ENCODE data around the gene YY1AP1. TPM values are rescaled to one million over a fixed set of nuclear protein-coding genes. Genes with fewer than 3 reads are reported as not detected.
A peak's percentile ranks its signal among the peaks of the same experiment; 100 is the strongest.
"Not testable (repeated sequence)": the region's sequence is repeated elsewhere in the genome, so short reads cannot be mapped to it uniquely, and the experiment has no call there.

Gene YY1AP1
- total RNA-seq, 5 donors from 2014 or later (not counting 1 experiment from before 2014, with no cell fraction given): 75.8 to 88.3 (median 85.0) TPM

DNA sequence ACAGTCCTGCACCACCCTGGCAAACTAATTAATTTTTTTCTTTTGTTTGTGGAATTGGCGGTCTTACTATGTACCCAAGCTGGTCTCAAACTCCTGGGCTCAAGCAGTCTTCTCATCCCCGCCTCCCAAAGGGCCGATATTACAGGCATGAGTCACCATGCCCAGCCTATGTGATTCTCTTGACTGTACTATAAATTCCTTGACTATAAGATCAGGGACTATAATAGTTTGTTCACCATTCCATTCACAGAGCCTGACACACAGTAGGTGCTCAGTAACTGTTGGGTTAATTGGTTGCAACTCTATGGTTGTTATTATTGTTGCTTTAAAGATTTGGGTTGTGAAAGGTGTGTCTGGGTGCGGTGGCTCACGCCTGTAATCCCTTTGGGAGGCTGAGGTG, 17.6 kb upstream of the YY1AP1 start:
- ChIA-PET POLR2A (no interaction called here), CTCF (interaction anchor here in 1 of 2 donors (0.6 kb wide), 1 partner anchor 170 kb away, joined by 4 read pairs; no protein-coding TSS in a partner anchor)
- DNase-seq: no peak
- Mint-ChIP-seq H3K4me3 (no peak overlapping the region), H3K9me3 (no peaks in the 10 kb centered on the region), H3K27ac (no peak overlapping the region), H3K36me3 (peaks cover 2% of the 10 kb centered on the region), H3K4me1 (peaks cover 28 to 38% (median 36%) of the 10 kb centered on the region in 3 donors), H3K27me3 (no peaks in the 10 kb centered on the region)
- Histone ChIP-seq H3K27me3 (replicated peaks in 1 of 2; ENCODE audit: control insufficient read depth in 2 of 2, extremely low read depth in 1 of 2, insufficient read depth in 2 of 2, low read length in 1 of 2) (no peaks in the 10 kb centered on the region), H3K4me3 (ENCODE audit: control insufficient read depth in 1 of 2, extremely low read depth in 1 of 2, low read length in 1 of 2) (no peak overlapping the region), H3K27ac (ENCODE audit: low read length) (no peak overlapping the region), H3K4me1 (ENCODE audit: control insufficient read depth in 1 of 2, extremely low read depth in 1 of 2, insufficient read depth in 2 of 2, low read length in 2 of 2) (peaks cover 0 to 3% of the 10 kb centered on the region in 2 experiments), H3K9me3 (no peaks in the 10 kb centered on the region), H3K36me3 (ENCODE audit: control insufficient read depth in 2 of 2, extremely low read depth in 1 of 2, insufficient read depth in 1 of 2, low read length in 1 of 2) (peaks cover 0 to 2% of the 10 kb centered on the region in 2 donors)
- no peak for ATAC-seq (replicated peaks in 1 of 4)
- 100% methylated on average over 3 of the region's 5 CpGs for WGBS (ENCODE audit: insufficient coverage)

DNA sequence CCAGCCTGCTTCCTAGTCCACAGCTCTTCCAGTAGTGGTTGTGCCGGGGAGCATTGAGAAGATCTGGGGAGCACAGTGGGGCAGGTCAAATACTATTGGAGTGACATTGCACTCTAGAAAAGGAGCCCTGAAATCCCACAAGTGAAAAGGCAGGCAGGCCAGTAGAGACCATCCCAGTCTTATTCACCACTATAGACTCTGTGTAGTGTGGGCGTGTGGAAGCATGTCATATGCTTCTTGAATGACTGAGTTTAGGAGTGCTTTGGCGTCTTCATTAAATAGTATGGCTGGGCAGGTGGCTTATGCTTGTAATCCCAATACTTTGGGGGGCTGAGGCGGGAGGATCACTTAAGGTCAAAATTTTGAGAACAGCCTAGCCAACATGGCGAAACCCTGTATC, 15.8 kb upstream of the YY1AP1 start:
- H3K27me3 Mint-ChIP-seq; H3K27me3 ChIP-seq (replicated peaks in 1 of 2; ENCODE audit: control insufficient read depth in 2 of 2, extremely low read depth in 1 of 2, insufficient read depth in 2 of 2, low read length in 1 of 2); H3K36me3 ChIP-seq (ENCODE audit: control insufficient read depth in 2 of 2, extremely low read depth in 1 of 2, insufficient read depth in 1 of 2, low read length in 1 of 2); H3K4me3 ChIP-seq (ENCODE audit: control insufficient read depth in 1 of 2, extremely low read depth in 1 of 2, low read length in 1 of 2); ATAC-seq (replicated peaks in 1 of 4); H3K9me3 ChIP-seq; H3K36me3 Mint-ChIP-seq; DNase-seq; H3K4me1 ChIP-seq (ENCODE audit: control insufficient read depth in 1 of 2, extremely low read depth in 1 of 2, insufficient read depth in 2 of 2, low read length in 2 of 2); CTCF ChIA-PET; H3K4me3 Mint-ChIP-seq; H3K9me3 Mint-ChIP-seq; H3K27ac ChIP-seq (ENCODE audit: low read length); POLR2A ChIA-PET: not testable (repeated sequence)
- peaks cover 30 to 46% (median 42%) of the 10 kb centered on the region in 3 donors for H3K4me1 Mint-ChIP-seq
- H3K27ac Mint-ChIP-seq: peak overlapping the region in 1 of 2 donors; percentile 69
- WGBS (ENCODE audit: insufficient coverage): no CpG with 5 or more reads among the region's 5 CpGs

DNA sequence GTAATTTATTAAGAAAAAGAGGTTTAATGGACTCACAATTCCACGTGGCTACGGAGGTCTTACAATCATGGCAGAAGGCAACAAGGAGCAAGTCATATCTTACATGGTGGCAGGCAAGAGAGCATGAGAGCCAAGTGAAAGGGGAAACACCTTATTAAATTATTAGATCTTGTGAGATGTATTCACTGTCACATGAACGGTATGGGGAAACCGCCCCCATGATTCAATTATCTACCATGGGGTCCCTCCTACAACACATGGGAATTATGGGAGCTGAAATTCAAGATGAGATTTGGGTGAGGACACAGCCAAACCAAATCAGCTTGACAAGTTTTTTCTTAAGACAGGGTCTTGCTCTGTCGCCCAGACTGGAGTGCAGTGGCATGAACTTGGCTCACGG, 14.6 kb upstream of the YY1AP1 start:
- Mint-ChIP-seq H3K4me1 (peaks cover 41 to 55% (median 48%) of the 10 kb centered on the region in 3 donors), H3K36me3 (peaks cover 3% of the 10 kb centered on the region), H3K27ac (no peak overlapping the region), H3K27me3 (no peaks in the 10 kb centered on the region), H3K9me3 (no peaks in the 10 kb centered on the region), H3K4me3 (no peak overlapping the region)
- 90% methylated on average over 3 of the region's 6 CpGs for WGBS (ENCODE audit: insufficient coverage)
- Histone ChIP-seq H3K36me3 (ENCODE audit: control insufficient read depth in 2 of 2, extremely low read depth in 1 of 2, insufficient read depth in 1 of 2, low read length in 1 of 2) (no peaks in the 10 kb centered on the region), H3K4me1 (ENCODE audit: control insufficient read depth in 1 of 2, extremely low read depth in 1 of 2, insufficient read depth in 2 of 2, low read length in 2 of 2) (peaks cover 0 to 3% of the 10 kb centered on the region in 2 experiments), H3K27me3 (replicated peaks in 1 of 2; ENCODE audit: control insufficient read depth in 2 of 2, extremely low read depth in 1 of 2, insufficient read depth in 2 of 2, low read length in 1 of 2) (no peaks in the 10 kb centered on the region), H3K9me3 (no peaks in the 10 kb centered on the region), H3K4me3 (ENCODE audit: control insufficient read depth in 1 of 2, extremely low read depth in 1 of 2, low read length in 1 of 2) (no peak overlapping the region), H3K27ac (ENCODE audit: low read length) (no peak overlapping the region)
- ATAC-seq (replicated peaks in 1 of 4) (no peak), DNase-seq (no peak)
- CTCF ChIA-PET: no interaction called here
- POLR2A ChIA-PET: no interaction called here

DNA sequence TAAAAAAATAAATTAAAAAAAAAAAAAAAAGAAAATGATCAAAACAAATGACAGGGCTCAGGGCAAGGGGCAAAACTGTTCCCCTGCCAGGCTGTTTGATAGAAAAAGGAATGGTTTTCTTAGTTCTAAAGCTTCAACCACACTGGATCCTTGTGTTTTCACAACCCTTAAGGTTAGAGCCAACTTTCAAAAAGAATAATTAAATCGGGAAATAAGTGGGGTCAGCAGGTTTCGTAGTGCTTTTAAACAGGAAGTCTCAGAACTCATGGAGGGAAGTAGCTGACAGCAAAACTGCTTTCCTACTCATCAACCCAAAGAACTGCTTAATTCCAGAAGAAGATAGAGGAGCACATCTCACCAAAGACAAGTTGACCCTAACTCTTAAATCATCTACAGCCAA, 13.1 kb upstream of the YY1AP1 start:
- H3K27ac ChIP-seq (ENCODE audit: low read length); DNase-seq; H3K27me3 ChIP-seq (replicated peaks in 1 of 2; ENCODE audit: control insufficient read depth in 2 of 2, extremely low read depth in 1 of 2, insufficient read depth in 2 of 2, low read length in 1 of 2); H3K4me3 ChIP-seq (ENCODE audit: control insufficient read depth in 1 of 2, extremely low read depth in 1 of 2, low read length in 1 of 2); H3K36me3 Mint-ChIP-seq; H3K4me3 Mint-ChIP-seq; H3K9me3 Mint-ChIP-seq; H3K36me3 ChIP-seq (ENCODE audit: control insufficient read depth in 2 of 2, extremely low read depth in 1 of 2, insufficient read depth in 1 of 2, low read length in 1 of 2); POLR2A ChIA-PET; H3K27ac Mint-ChIP-seq; H3K4me1 ChIP-seq (ENCODE audit: control insufficient read depth in 1 of 2, extremely low read depth in 1 of 2, insufficient read depth in 2 of 2, low read length in 2 of 2); CTCF ChIA-PET; ATAC-seq (replicated peaks in 1 of 4); H3K9me3 ChIP-seq; H3K27me3 Mint-ChIP-seq: not testable (repeated sequence)
- H3K4me1 Mint-ChIP-seq: peaks cover 49 to 60% (median 51%) of the 10 kb centered on the region in 3 donors
- no CpG with 5 or more reads among the region's 2 CpGs for WGBS (ENCODE audit: insufficient coverage)

DNA sequence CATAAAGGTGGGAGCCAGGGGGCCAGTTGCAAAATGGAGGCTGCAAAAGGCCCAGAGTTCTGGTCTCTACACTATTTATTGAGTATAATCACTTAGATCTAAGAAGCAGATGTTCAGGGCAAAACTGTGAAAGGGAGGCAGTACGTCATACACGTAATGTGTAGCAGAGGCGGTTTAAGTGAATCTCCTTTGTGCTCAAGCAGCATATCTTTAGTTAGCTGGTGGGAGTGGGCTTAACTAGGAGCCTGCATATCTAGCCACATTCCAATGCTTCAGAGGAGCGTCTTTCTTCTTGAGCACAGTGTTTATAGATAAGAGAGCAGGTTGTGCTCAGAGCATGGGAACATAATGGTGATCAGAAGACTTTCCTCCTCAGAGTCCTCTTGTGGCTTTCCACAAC, 10.5 kb upstream of the YY1AP1 start:
- H3K9me3 Mint-ChIP-seq; H3K9me3 ChIP-seq; POLR2A ChIA-PET; H3K27me3 Mint-ChIP-seq; H3K27ac Mint-ChIP-seq; H3K27ac ChIP-seq (ENCODE audit: low read length); H3K4me3 Mint-ChIP-seq; DNase-seq; ATAC-seq (replicated peaks in 1 of 4); H3K36me3 ChIP-seq (ENCODE audit: control insufficient read depth in 2 of 2, extremely low read depth in 1 of 2, insufficient read depth in 1 of 2, low read length in 1 of 2); H3K4me1 ChIP-seq (ENCODE audit: control insufficient read depth in 1 of 2, extremely low read depth in 1 of 2, insufficient read depth in 2 of 2, low read length in 2 of 2); H3K4me3 ChIP-seq (ENCODE audit: control insufficient read depth in 1 of 2, extremely low read depth in 1 of 2, low read length in 1 of 2); H3K27me3 ChIP-seq (replicated peaks in 1 of 2; ENCODE audit: control insufficient read depth in 2 of 2, extremely low read depth in 1 of 2, insufficient read depth in 2 of 2, low read length in 1 of 2): not testable (repeated sequence)
- peaks cover 15% of the 10 kb centered on the region for H3K36me3 Mint-ChIP-seq
- no CpG with 5 or more reads among the region's 4 CpGs for WGBS (ENCODE audit: insufficient coverage)
- CTCF ChIA-PET: interaction anchor here in 1 of 2 donors (0.6 kb wide), 1 partner anchor 16 kb away, joined by 3 read pairs; no protein-coding TSS in a partner anchor
- peaks cover 60 to 70% (median 62%) of the 10 kb centered on the region in 3 donors for H3K4me1 Mint-ChIP-seq

DNA sequence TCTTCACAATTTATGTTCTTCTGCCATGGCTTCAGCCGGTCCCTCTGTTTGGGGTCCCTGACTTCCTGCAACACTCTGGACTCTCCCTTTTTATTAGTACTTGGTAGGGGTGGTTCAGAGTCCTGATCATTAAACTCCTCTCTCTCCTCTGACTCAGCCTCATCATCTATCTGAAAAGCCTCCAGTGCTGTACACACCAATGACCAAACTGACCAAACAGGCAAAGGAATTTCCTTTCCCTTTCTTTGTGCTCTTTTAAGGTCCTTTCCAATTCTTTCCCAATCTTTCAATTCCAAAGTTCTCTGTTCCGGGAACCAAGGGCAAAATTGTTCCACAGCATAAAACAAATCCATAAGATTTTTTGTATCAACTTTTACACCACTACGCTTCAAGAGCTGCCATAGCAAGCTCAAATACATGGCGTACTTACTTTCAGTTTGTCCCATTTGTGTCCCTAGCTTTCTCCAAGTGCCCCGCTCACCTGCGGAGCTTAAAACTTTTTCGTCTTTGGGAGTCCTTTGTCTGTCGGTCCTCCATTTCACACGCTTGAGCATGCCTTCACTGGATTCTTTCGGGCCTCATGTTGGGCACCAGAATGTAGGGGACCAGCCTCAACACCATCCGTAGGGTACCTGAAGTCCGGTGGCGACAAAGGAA, 9.9 kb upstream of the YY1AP1 start:
- no peaks in the 10 kb centered on the region for H3K27me3 ChIP-seq (replicated peaks in 1 of 2; ENCODE audit: control insufficient read depth in 2 of 2, extremely low read depth in 1 of 2, insufficient read depth in 2 of 2, low read length in 1 of 2)
- Mint-ChIP-seq H3K27ac (no peak overlapping the region), H3K4me1 (peaks cover 62 to 66% (median 63%) of the 10 kb centered on the region in 3 donors), H3K9me3 (no peaks in the 10 kb centered on the region), H3K27me3 (no peaks in the 10 kb centered on the region), H3K4me3 (no peak overlapping the region), H3K36me3 (peaks cover 15% of the 10 kb centered on the region)
- H3K27ac ChIP-seq (ENCODE audit: low read length): no peak overlapping the region
- no peaks in the 10 kb centered on the region for H3K36me3 ChIP-seq (ENCODE audit: control insufficient read depth in 2 of 2, extremely low read depth in 1 of 2, insufficient read depth in 1 of 2, low read length in 1 of 2)
- ChIA-PET CTCF (no interaction called here), POLR2A (interaction anchor here (0.6 kb wide), 2 partner anchors 242 to 286 kb away, joined by 4 to 11 read pairs; no protein-coding TSS in a partner anchor)
- no peak for DNase-seq
- no peak for ATAC-seq (replicated peaks in 1 of 4)
- 97% methylated on average over 8 of the region's 13 CpGs for WGBS (ENCODE audit: insufficient coverage)
- H3K4me1 ChIP-seq (ENCODE audit: control insufficient read depth in 1 of 2, extremely low read depth in 1 of 2, insufficient read depth in 2 of 2, low read length in 2 of 2): peaks cover 0 to 8% of the 10 kb centered on the region in 2 experiments
- H3K4me3 ChIP-seq (ENCODE audit: control insufficient read depth in 1 of 2, extremely low read depth in 1 of 2, low read length in 1 of 2): no peak overlapping the region
- no peaks in the 10 kb centered on the region for H3K9me3 ChIP-seq

All from T-cell (primary cell).